HG02588 (cell line): ENCODE results near the gene CDK17.
"Not testable (repeated sequence)": the region's sequence is repeated elsewhere in the genome, so short reads cannot be mapped to it uniquely, and the experiment has no call there.

Experiments used
- ATAC-seq: cut with Tn5 transposase; IDR thresholded peaks from one replicate; pipeline ENCODE4 v1.9.1; 2021; ENCODE audit warnings: mild to moderate bottlenecking, moderate library complexity; ENCODE audit not compliant: unreplicated experiment

Gene CDK17

DNA sequence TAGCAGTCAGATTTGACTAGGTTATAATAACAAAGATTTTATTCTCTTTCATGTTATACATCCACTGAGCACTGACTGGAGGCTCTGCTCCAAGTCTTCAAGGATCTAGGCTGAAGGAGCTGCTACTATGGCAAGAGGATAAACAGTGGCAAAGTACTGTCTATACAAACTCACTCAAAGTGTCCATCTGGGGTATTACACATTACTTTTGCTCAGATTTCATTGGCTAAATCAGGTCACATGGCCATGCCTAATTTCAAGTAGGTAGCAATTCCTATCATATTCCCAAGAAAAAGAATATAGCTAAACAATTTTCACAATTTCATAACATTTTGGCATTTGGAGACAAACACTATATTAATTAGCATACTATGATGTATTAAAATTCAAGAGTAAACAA is 40.9 kb downstream of the CDK17 start:
- no peak for ATAC-seq

DNA sequence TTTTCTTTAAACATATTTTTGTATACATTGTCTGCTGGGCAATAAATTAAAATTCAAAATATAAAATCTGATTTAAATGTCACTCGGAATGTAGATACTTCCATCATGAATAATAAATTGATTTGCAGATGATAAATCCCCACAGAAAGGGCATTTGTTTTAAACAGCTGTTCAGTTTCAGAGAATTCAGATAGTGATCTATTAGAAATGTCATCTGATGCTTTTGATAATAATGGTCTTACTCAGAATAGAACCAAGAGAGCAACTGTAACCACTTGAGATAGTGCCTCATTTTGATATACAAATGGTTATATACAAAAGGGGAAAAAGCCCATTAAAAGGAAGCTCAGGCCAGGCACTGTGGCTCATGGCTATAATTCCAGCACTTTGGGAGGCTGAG is 43.4 kb downstream of the CDK17 start:
- no peak for ATAC-seq

DNA sequence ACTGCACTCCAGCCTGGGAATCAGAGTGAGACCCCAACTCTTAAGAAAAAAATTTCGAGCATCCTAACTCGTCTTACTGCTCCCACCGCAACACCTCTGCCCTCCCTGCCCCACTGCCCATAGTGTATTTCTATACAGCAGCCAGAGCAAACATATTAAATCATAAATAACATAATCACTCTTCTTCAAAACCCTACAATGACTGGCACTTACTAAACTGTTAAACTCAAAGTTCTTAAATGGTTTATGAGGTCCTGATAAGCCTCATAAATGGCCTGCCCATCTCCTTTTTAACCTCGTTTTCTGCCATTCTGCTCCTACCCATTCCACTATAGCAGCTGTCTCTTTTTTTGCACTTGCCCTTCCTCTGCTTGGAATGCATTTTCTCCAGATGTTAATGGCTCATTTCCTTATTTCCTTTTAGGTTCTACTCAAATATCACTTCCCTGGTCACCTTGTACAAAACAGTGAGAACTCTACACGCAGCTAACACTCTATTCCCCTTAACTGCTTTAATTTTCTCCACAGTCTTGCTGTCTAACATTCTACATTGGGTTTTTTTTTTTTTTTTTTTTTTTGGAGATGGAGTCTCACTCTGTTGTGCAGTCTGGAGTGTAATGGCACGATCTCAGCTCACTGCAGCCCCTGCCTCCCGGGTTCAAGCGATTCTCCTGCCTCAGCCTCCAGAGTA is 45.2 kb downstream of the CDK17 start:
- no peak for ATAC-seq

DNA sequence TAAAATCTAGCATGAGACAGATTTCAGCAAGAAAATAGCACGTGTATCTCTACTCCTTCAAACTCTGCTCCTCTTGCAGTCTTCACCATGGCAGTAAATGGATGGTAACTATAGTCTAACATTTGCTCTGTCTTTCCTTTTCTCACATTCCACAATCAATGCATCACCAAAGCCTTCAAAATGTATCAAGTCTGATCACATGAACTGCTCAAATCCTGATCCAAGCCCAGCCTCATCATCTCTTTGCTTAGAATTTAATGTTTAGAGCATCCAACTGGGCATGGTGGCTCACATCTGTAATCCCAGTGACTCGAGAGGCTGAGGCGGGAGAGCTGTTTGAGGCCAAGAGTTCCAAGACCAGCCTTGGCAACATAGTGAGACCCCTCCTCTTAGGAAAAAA is 45.9 kb downstream of the CDK17 start:
- ATAC-seq = no peak

GRCh38 chr12:96352161-96352835 is 47.9 kb downstream of the CDK17 start:
- no peak for ATAC-seq

DNA sequence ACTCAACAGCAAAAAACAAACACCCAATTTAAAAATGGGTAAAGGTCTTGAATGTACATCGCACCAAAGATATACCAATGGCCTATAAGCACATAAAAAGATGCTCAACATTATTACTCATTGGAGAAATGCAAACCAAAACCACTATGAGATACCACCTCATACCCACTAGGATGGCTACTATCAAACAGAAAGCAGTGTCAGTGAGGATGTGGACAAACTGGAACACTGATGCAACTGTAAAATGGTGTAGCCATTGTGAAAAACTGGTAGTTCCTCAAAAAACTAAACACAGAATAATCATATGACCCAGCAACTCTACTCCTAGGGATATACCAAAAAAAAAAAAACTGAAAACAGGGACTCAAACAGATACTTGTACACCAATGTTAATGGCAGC is 49.3 kb downstream of the CDK17 start:
- ATAC-seq = no peak

- no peak for ATAC-seq
Observed at GRCh38 chr12:96347130-96347699, 53.0 kb downstream of the CDK17 start.

- ATAC-seq = not testable (repeated sequence)
Observed at GRCh38 chr12:96346716-96347115, 53.5 kb downstream of the CDK17 start.

DNA sequence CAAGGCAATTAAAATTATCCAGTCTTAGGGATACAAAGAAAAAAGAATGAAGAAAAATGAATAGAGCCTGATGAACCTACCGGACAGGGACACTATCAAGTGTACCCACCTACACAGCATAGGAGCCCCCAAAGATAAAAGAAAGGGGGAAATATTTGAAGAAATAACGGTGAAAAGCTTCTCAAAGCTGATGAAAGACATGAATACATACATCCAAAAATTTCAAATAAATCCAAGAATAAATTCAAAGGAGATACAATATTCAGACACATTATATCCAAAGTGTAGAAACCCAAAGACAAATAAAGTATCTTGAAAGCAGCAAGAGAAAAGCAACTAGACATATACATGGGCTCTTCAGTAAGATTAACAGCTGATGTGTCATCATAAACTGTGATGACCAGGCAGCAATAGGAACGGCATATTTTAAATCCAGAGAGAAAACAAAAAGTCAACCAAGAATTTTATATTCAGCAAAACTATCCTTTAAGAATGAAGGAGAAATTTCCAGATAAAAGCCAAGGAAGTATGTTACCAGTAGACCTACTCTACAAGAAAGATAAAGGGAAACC is 56.0 kb downstream of the CDK17 start:
- no peak for ATAC-seq

GRCh38 chr12:96343347-96343954 is 56.8 kb downstream of the CDK17 start:
- peak; percentile 80 for ATAC-seq

GRCh38 chr12:96339666-96340065 is 60.6 kb downstream of the CDK17 start:
- not testable (repeated sequence) for ATAC-seq

DNA sequence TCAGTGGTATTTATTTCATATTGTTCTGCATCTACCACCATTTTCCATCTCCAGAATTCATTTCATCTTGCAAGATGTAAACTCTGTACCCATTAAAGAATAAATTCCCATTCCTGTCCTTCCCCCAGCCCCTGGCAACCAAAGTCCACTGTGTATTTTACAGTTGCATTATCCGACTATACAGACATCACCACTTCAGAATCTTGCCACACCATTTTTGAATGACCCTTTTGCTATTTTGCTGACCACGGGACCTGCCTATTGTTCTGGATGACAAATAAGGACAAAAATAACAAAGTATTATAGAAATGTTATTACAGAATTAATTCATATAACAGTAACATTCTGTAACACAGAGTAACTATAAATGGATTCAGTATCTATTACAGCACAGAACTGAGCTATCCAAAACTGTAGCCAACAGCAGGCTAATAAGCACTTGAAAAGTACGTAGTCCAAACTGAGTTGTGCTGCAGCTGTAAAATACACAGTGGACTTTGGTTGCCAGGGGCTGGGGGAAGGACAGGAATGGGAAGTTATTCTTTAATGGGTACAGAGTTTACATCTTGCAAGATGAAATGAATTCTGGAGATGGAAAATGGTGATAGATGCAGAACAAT is 61.3 kb downstream of the CDK17 start:
- ATAC-seq = no peak

GRCh38 chr12:96337953-96338352 is 62.3 kb downstream of the CDK17 start:
- ATAC-seq = no peak

DNA sequence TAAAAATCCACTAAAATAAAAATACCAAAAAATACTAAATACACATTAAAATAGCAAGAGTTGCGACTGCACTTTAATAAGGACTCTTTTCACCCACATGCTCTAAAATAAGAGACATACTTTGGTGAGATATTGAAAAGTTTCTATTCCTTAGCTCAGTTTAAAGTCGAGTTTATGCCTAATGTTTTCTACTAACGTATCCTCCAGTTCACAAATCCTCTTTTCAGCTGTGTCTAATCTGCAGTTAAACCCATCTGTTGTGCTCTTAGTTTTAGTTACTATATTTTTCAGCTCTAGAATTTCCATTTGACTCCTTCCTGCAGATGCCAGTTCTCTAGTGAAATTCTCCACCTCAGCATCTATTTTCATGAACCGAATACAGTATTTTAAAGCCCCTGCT is 63.8 kb downstream of the CDK17 start:
- ATAC-seq = no peak

DNA sequence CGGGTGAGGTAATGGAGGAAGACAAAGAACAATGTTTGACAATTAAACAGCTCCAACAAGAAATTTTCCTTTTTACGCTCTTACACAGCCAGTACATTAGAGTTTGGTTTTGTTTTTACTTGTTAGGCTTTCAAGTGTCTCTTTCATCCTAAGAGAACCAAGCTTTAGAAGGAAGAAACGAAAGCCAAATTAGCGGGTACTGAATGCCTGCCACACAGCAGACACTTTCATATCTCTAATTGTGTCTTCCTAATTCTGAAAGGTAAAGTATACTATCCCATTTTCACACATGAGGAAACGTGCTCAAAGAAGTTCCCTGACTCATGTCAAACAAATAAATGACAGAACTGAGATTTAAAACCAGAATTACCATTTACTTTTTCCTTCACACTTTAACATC is 65.0 kb downstream of the CDK17 start:
- ATAC-seq = peak; percentile 78

DNA sequence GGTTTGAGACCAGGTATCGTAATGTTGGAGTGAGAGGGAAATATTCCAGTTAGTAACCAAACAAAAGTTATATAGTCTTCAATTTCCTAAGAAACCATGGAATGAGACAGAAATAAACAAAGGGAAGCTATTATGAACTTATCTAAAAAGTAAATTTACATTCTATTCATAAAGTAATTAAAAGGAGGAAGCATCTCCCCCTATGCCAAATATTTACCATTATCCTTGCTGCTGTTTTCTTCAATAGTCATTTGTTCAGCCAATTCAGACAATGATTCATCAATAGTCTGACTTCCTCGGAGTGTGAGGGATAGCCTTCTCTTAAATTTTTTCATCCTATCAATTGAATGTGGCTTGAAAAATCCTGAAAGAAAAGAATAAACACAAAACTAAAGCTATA is 65.7 kb downstream of the CDK17 start:
- ATAC-seq = no peak

GRCh38 chr12:96329545-96329944 is 70.7 kb downstream of the CDK17 start:
- ATAC-seq = no peak

GRCh38 chr12:96329018-96329417 is 71.2 kb downstream of the CDK17 start:
- no peak for ATAC-seq

DNA sequence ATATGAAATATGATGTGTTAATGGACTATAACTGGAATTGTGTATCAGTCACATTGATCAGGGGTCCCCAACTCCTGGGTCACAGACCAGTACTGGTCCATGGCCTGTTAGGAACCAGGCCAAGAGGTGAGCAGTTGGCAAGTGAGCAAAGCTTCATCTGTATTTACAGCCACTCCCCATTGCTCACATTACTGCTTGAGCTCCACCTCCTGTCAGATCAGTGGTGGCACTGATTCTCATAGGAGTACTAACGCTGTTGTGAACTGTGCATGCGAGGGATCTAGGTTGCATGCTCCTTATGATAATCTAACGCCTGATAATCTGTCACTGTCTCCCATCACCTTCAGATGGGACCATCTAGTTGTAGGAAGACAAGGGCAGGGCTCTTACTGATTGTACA is 72.3 kb downstream of the CDK17 start:
- ATAC-seq = peak; percentile 37

DNA sequence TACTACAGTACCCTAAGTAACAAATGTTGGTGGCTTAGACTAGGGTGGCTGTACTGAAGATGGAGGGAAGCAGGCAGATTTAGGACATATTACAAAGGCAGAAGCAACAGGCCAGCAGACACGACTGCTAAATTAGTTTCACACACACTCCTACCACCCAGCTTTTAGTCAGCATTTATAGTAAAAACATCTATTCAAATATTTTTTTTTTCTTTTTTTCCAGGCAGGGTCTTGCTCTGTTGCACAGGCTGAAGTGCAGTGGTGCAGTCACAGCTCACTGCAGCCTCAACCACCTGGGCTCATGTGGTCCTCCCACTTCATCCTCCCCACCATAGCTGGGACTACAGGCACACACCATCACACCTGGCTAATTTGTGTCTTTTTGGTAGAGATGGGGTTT is 72.9 kb downstream of the CDK17 start:
- peak; percentile 82 for ATAC-seq

DNA sequence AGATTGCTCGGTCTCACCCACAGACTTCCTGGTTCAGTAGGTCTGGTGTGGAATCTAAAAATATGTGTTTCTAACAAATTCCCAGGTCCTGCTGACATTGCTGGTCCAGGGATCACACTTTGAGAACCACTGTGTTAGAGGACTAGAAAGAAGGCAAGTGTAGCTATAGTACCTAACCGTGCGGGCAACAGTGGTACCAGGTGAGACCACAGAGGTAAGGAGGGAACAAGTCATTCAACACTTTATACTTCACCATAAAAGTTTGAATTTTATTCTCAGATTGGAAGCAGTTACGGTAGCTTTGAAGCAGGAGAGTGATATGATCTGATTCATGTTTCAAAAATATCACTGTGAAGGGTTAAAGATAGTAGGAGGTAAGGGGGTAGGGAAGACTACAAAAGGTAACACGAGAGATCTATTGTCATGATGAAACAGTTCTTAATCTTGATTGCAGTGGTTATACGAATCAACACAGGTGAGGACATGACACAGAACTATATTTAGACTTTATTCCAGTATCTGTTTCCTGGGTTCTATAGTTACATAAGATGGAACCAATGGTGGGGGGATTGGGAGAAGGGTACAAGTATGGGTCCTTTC is 73.5 kb downstream of the CDK17 start:
- ATAC-seq = no peak
